Stimulated activated CD4-positive, alpha-beta T cell treated with anti-CD3 and anti-CD28 coated beads, Interleukin-2, amount 100 ng/mL, for 24 hours (primary cell): ENCODE measurements around the gene BLOC1S4.
"Not testable (repeated sequence)": the region's sequence is repeated elsewhere in the genome, so short reads cannot be mapped to it uniquely, and the experiment has no call there.

Experiments
- DNase-seq, 2 donors: peaks; one replicate each; pipeline ENCODE4 v3.0.0-alpha.2; 2020

BLOC1S4 gene

DNA sequence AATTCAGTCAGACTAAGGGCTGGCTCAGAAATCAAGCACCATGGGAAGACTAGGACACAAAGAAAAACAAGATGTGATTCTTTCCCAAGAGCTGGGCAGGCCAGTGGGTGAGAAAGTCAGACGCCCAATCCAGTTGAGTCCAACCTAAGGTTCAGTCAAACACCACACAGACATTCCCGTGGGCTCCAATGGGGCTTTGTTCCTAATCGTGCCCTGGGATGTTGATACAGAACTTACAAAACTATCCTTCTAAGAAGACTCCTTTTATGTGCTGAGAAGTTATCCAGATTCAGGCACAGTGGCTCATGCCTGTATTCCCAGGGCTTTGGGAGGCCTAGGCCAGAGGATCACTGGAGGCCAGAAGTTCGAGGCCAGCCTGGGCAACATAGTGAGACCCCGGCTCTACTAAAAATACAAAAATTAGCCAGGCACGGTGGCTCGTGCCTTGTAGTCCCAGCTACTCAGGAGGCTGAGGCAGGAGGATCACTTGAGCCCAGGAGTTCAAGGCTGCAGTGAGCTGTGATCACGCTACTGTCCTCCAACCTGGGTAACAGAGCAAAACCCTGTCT lies 3.7 kb downstream of the BLOC1S4 start:
- no peak for DNase-seq

DNA sequence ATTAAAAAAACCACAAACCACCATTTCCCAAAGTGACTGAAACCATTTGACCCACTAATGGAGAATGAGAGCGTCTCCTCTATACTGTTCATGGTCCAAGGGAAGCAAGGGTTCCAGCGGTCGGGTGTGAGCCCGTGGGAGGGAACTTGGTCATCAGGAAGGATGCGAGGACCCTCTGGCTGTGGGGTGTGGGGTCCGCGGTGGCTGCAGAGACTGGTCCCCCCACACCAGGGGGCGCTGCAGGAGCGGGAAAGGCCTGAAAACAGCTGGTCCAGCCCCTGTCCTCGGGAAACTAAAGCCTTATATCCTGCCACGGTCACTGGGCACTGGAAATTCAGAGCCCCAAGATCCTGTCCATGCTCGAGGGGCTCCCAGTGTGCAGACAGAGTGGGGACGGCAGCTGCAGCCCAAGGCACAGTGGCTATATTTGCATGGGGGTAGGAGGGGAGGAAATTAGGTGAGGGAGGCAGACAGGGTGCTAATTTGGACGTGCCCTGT lies 4.3 kb downstream of the BLOC1S4 start:
- DNase-seq: peak; percentile 89 to 92

- no peak for DNase-seq
Measured at GRCh38 chr4:6721121-6721520, 5.1 kb downstream of the BLOC1S4 start.

DNA sequence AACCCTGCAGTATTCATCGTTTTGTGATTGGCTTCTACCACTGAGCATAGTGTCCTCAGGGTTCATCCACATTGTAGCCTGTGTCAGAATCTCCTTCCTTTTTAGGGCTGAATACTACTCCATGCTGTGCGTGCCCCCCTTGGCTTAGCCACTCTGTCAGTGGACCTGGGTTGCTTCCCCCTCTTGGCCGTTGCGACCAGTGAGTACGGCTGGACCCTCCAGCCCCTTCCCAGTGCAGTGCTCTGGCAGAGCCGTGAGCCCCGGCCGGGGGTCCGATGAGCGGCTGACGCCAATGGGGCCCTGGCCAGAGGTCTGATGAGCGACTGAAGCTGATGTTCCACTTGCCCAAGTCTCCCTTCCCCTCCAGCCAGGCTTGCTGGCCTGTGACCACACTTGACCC lies 6.9 kb downstream of the BLOC1S4 start:
- DNase-seq: no peak

- no peak for DNase-seq
Measured at GRCh38 chr4:6723851-6724250, 7.9 kb downstream of the BLOC1S4 start.

DNA sequence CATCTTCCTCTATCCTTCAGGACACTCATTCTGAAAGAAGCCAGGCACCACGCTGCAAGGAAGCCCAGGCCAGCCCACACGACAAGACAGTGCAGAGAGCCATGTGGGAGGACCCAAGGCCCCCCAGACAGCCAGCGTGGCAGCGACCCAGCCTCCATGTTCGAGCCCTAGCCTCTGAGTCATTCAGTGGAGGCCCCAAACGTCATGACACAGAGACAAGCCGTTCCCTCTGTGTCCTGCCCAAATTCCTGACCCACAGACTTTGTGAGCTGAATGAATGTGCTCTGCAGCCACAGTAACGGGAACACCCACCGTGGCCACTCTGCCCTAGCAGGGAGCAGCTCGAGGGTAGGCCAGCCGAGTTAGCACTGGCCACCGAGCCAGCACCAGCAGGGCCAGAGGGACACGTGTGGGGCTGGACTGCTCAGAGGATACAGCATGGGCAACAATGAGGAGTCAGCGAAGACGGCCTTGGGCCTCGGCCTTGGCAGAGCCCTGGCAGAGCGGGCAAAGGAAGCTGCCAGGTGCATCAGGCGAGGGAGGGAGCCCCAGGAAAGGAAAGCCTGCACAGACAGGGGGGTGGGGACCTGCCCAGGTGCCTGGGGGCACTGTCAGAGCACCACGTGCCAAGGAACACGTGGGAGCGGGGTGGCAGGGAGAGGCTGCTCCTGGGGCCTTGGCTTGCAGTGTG lies 8.6 kb downstream of the BLOC1S4 start:
- DNase-seq: no peak

- DNase-seq: not testable (repeated sequence)
Measured at GRCh38 chr4:6725427-6725961, 9.5 kb downstream of the BLOC1S4 start.

DNA sequence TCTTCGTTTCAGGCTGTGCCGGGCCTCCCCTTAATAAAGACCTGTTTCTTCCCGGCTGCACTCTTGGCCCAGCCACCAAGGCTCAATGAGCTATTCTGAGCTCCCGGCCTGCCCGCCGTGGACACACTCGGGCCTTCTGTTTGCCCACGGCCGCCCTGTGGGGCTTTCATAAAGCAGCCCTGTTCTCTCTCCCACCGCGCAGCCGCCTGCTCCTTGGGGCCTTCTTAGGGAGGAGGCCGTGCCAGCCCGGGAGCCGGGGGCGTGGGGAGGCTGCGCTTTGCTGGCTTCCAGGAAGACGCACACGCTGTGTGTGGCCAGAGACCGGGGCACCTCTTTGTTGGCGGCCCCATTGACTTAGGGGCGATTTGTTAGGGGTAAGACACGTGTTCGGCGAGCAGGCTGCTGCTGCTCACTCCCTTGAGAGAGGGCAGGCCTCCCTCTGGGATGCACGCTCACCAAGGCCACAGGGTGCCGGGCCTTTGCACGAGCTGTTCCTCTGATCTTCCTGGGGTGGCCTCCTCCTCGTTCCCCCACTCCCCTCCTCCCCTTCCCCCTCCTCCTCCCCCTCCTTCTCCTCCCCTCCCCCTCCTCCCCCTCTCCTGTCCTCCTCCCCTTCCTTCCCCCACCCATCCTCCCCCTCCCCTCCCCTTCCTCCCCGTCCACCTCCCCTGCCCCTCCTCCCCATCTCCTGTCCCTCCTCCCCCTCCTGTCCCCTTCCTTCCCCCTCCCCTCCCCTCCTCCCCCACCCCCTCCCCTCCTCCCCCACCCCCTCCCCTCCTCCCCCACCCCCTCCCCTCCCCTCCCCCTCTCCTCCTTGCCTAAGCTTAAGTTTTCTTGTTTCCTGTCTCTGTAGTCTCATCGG lies 11.3 kb downstream of the BLOC1S4 start:
- DNase-seq: no peak

GRCh38 chr4:6727943-6728250 lies 11.9 kb downstream of the BLOC1S4 start:
- no peak for DNase-seq

DNA sequence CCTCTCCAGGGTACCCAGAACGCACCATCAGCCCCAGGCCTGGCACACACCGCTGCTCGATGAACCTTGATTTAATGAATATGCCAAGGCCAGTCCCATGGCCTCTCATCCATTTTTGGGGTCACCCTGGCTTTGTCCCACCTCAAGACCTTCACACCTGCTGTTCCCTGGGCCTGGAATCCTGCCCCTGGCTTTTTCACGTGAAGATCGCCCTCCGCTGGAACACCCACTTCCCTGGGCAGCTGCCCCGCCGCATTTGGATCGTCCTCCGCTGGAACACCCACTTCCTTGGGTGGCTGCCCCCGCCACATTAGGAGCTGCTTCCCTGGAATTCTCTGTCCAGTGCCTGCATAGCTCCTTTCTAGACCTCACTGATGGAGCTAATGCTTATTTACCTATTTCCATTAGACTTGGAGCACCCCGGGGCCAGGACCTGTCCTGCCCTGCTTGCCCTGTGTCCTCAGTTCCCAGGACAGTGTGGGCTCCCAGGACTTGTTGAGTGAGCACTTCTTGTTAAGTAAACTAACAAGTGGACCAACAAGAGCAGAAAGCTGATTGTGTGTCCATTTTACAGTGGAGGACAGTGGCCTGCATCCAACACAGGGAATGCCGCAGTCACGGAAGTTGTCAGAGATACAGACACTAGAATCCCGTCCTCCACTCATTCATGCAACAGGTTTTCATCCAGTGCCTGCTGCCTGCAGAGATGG lies 12.5 kb downstream of the BLOC1S4 start:
- DNase-seq: no peak

DNA sequence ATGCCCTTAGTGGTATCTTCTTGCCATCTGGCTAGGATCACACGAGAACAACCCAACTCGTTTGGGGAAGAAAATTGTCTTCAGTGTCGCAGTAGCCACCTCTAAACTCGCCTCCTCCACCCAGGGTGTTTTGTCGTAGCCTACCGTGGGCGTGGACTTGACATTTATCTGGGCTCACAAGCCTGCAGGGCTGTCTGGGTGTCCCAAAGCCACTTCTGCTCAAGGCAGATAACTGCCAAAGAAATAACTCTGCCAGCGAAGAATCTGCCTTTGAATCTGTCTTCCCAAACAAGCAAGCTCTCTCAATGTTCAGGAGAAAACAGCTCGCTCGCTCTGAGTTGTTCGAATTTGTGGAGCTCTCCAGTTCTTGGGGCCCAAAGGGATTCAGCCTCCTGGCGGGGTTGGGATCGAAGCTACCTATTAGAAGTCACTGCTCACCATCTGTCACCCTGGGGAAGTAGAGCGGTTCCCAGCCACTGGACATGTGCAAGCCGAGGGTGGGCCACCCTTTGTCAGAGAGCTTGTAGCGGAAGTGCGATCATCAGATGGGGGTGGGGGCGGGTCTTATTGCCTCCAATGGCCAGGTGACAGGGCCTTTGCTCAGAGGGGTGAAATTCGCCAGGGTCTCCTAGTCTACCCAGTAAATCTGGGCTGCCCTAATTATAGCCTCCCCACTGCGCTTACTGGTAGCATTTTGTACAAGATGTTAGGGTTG lies 14.8 kb downstream of the BLOC1S4 start:
- DNase-seq: no peak

- DNase-seq: no peak
Measured at GRCh38 chr4:6731318-6731675, 15.3 kb downstream of the BLOC1S4 start.

GRCh38 chr4:6731780-6732179 lies 15.8 kb downstream of the BLOC1S4 start:
- DNase-seq: no peak

DNA sequence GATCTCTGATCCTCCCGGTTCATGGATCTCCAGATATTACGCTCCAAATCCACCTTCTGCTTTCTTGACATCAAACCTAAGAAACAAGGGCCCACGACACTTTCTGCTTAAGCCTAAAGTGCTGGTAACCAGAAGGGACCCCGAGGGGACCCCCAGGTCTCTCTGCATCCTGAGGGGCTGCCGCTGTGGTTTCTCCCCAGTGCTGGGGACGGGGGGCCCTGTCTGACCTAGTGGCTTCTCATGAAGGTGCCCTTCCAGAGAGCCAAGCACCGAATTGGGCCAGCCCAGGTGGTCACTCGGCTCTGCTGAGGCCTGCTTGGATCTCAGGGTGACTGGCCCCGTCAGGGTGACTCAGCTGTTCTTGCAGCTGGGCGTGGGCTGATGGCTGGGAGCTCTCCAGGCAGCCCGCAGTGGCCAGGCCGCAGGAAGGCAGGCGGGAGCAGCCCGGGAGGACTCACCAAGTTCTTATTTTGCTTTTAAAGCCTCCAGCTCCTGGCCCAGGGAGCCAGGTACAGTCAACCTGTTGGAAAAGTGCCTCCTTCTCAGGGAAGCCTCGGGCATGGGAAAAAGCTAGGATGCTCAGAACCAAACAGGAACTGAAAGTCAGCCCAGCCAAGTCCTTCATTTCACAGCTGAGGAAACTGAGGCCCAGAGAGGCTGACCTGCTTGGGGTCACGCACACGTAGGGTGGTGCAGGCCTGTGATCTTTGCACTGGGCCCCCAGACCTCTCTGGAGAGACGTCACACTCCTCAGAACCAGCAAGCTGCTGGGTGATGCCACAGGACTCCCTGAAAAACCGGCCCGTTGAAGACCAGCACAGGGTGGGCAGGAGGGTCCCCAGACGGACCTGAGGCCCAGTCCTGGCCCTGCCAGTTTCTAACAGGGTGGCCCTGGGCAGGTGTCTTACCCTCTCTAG lies 16.7 kb downstream of the BLOC1S4 start:
- DNase-seq: no peak

- DNase-seq: no peak
Measured at GRCh38 chr4:6733358-6734164, 17.6 kb downstream of the BLOC1S4 start.

- DNase-seq: no peak
Measured at GRCh38 chr4:6734165-6734786, 18.3 kb downstream of the BLOC1S4 start.

DNA sequence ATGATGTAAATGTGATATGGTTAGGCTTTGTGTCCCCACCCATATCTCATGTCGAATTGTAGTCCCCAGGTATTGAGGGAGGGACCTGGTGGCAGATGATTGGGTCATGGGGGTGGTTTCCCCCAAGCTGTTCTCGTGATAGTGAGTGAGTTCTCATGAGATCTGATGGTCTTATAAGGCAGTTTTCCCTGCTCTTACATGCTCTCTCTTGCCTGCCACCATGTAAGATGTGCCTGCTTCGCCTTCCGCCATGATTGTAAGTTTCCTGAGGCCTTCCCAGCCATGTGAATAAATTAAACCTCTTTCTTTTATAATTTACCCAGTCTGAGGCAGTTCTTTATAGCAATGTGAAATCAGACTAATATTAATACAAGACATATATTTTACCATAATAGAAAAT lies 23.9 kb downstream of the BLOC1S4 start:
- DNase-seq: no peak

DNA sequence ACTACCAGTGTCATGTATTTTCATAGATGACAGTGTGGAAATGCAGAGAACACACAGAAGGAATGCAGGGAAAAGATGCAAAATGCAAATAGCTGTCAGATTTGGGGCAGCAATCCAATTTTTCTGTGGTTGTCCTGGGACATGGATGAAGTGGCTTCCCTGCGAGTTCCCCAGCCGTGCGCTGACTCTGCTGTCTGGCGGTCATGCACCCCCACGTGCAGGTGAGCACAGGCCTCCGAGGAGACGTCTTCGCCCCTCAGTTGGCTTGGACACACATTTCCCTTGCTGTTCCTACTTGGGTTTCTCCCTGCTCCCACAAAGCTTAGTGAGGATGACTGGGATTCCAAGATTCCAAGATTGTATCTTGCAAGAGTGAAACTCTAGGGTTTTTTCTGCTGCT lies 24.4 kb downstream of the BLOC1S4 start:
- no peak for DNase-seq

DNA sequence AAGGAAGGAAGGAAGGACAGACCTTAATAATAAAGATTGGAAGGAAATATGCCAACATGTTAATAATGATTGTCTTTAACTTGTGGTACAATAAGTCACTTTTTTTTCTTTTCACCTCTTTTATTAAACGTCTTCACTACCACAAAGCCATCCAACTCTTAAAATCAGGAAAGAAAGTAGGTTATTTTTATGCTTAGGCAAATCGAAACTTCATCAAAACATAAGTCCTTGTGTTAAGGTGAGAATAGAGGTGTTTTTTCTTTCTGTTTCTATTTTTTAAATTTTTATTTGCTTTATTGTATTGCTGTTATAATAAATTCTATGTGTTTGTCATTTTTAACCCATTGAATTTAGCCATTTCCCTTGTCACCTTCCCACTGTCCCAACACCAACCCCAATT lies 26.5 kb downstream of the BLOC1S4 start:
- no peak for DNase-seq

GRCh38 chr4:6742989-6743388 lies 27.0 kb downstream of the BLOC1S4 start:
- DNase-seq: no peak
